ENCODE measurements around the gene IGFBP7. TPM values are rescaled to one million over a fixed set of nuclear protein-coding genes. Genes with fewer than 3 reads are reported as not detected.

The IGFBP7 gene
- total and polyA plus RNA-seq, 2 of the 8 experiments (the other 6 are each of a cell fraction or from before 2014, with no cell fraction given), result 0.17 to 0.48 TPM

DNA sequence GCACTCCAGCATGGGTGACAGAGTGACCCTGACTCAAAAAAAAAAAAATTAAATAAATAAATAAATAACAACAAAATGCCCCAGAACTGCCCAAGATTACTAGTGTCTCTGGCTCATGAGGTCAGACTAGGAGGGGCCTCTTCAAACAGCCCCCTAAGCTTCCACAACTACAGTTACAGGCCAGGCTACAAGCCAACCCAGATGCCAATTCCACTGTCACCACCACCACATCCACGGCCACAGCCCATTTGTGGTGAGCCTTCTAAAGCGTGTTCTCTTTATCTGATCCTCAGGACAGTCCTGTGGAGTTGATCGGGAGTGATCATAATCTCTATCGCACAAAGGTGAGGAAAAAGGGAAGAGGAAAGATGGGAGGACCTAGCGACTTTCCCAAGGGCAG is 36.6 kb downstream of the IGFBP7 start:
- FAIRE-seq (no peak), DNase-seq (ENCODE audit: low read depth in 1 of 2, low spot score in 2 of 2) (no peak)
- H2BK15ac ChIP-seq (ENCODE audit: low read length), result no peak overlapping the region
- no peak overlapping the region for H4K91ac ChIP-seq (replicated peaks; ENCODE audit: insufficient read length, low read length)
- no peak overlapping the region for H3K14ac ChIP-seq (ENCODE audit: insufficient read length)
- H2AFZ ChIP-seq (ENCODE audit: low read length), result no peak overlapping the region; the same call in 1 of the 2 replicates
- H3K27ac ChIP-seq (ENCODE audit: low read depth, low read length), result no peak overlapping the region
- H3K4me2 ChIP-seq (ENCODE audit: insufficient read depth in 1 of 2, low read depth in 2 of 2, low read length in 2 of 2), result no peak overlapping the region
- H3K18ac ChIP-seq (ENCODE audit: extremely low read depth, low read length), result no peak overlapping the region
- no peak overlapping the region for H2BK120ac ChIP-seq (replicated peaks; ENCODE audit: low read depth, low read length)
- H2BK12ac ChIP-seq (ENCODE audit: low read depth, low read length), result no peak overlapping the region
- no peak overlapping the region for H2BK20ac ChIP-seq (ENCODE audit: low read length)
- peaks cover 0 to 5% (median 0%) of the 10 kb centered on the region in 4 experiments; a peak in 2 of 7 replicates for H3K4me1 ChIP-seq (replicated peaks in 1 of 4; ENCODE audit: control insufficient read depth in 3 of 4, insufficient read depth in 4 of 4, low read length in 3 of 4)
- 82% methylated on average over 5 of the region's 5 CpGs; no CpG with 5 or more reads in 1 of the 2 experiments for WGBS, 2 experiments (ENCODE audit: extremely low coverage in 1 of 2, insufficient coverage in 1 of 2, insufficient read length in 1 of 2, insufficient replicate concordance in 2 of 2, low coverage in 1 of 2, low lambda C conversion rate in 2 of 2, missing lambda C conversion rate in 1 of 2)
- no peaks in the 10 kb centered on the region for H3K9me3 ChIP-seq (ENCODE audit: insufficient read depth in 2 of 2, low read depth in 1 of 2, low read length in 1 of 2)
- H3K4ac ChIP-seq (replicated peaks; ENCODE audit: insufficient read length, low read depth, low read length), result no peak overlapping the region
- no peaks in the 10 kb centered on the region for H3K36me3 ChIP-seq (ENCODE audit: control insufficient read depth in 2 of 4, insufficient read depth in 4 of 4, low read length in 3 of 4)
- no peak overlapping the region for H2AK5ac ChIP-seq (ENCODE audit: low read depth, low read length)
- no peak overlapping the region for H3K9ac ChIP-seq (replicated peaks in 1 of 4; ENCODE audit: extremely low read depth in 1 of 4, low read depth in 3 of 4, low read length in 3 of 4)
- H4K20me1 ChIP-seq (replicated peaks in 1 of 2; ENCODE audit: control insufficient read depth in 1 of 2, insufficient read depth in 2 of 2, low read length in 2 of 2), result no peaks in the 10 kb centered on the region
- no peak overlapping the region for H4K8ac ChIP-seq (ENCODE audit: extremely low read depth, insufficient read depth, low read length)
- no peaks in the 10 kb centered on the region for H3K79me1 ChIP-seq (ENCODE audit: low read depth, low read length)
- H3K23ac ChIP-seq (ENCODE audit: insufficient read length), result no peak overlapping the region
- no peak overlapping the region for H3K56ac ChIP-seq (replicated peaks; ENCODE audit: insufficient read length, low read depth, low read length)
- H4K5ac ChIP-seq (ENCODE audit: insufficient read length, low read depth, low read length), result no peak overlapping the region
- H3K27me3 ChIP-seq (replicated peaks in 1 of 4; ENCODE audit: control insufficient read depth in 3 of 4, extremely low read depth in 1 of 4, insufficient read depth in 3 of 4, low read length in 3 of 4), result no peaks in the 10 kb centered on the region
- no peak overlapping the region for H3K4me3 ChIP-seq (ENCODE audit: extremely low read depth in 1 of 4, insufficient read depth in 2 of 4, low read depth in 3 of 4, low read length in 4 of 4)
- CTCF ChIA-PET (ENCODE audit: partially characterized antibody), result interaction anchor here (0.7 to 3.3 kb wide), 5 partner anchors 15 to 354 kb away, joined by 3 to 17 read pairs (median 3); no protein-coding TSS in a partner anchor
- POLR2A ChIA-PET (ENCODE audit: partially characterized antibody), result no interaction called here
- no peaks in the 10 kb centered on the region for H3K23me2 ChIP-seq (ENCODE audit: low read depth, low read length)
- H3K79me2 ChIP-seq (ENCODE audit: control insufficient read depth in 1 of 2, insufficient read depth in 2 of 2, low read length in 2 of 2), result no peaks in the 10 kb centered on the region
- no peak overlapping the region for H2BK5ac ChIP-seq (ENCODE audit: low read depth, low read length)
- TF ChIP-seq RAD21 (IDR thresholded peaks at IDR 0.05 in 1 of 2, conservative IDR thresholded peaks at IDR 0.05 in 1 of 2; ENCODE audit: low read depth in 2 of 2, low read length in 2 of 2) (no peak), ASH2L (IDR thresholded peaks at IDR 0.05; ENCODE audit: low read length) (no peak), CTBP2 (IDR thresholded peaks at IDR 0.05; ENCODE audit: borderline replicate concordance, insufficient read depth, insufficient read length, low read length) (no peak), TAF1 (IDR thresholded peaks at IDR 0.05; ENCODE audit: low read depth, low read length) (no peak), SP4 (IDR thresholded peaks at IDR 0.05; ENCODE audit: low read length) (no peak), EZH2 (IDR thresholded peaks at IDR 0.05; ENCODE audit: low read depth, low read length, severe bottlenecking) (no peak), TEAD4 (IDR thresholded peaks at IDR 0.05; ENCODE audit: low read depth, low read length) (no peak), SIN3A (conservative IDR thresholded peaks at IDR 0.05 in 1 of 2, IDR thresholded peaks at IDR 0.05 in 1 of 2; ENCODE audit: low read depth in 1 of 2, low read length in 2 of 2) (no peak), KDM4A (IDR thresholded peaks at IDR 0.05; ENCODE audit: low read depth, low read length, severe bottlenecking) (no peak), SIRT6 (IDR thresholded peaks at IDR 0.05; ENCODE audit: low read length) (no peak), RXRA (IDR thresholded peaks at IDR 0.05; ENCODE audit: insufficient read depth, low read depth, low read length) (no peak), EP300 (IDR thresholded peaks at IDR 0.05; ENCODE audit: borderline replicate concordance in 1 of 2, low read depth in 2 of 2, low read length in 2 of 2) (no peak), SUZ12 (IDR thresholded peaks at IDR 0.05; ENCODE audit: low read length) (no peak)
- TF ChIP-seq, protein P1, sequence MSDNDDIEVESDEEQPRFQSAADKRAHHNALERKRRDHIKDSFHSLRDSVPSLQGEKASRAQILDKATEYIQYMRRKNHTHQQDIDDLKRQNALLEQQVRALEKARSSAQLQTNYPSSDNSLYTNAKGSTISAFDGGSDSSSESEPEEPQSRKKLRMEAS (IDR thresholded peaks at IDR 0.05), result no peak
